ENCODE results near the gene GLTP. TPM values are rescaled to one million over a fixed set of nuclear protein-coding genes. Genes with fewer than 3 reads are reported as not detected.

GLTP gene
- total RNA-seq, 1 experiment from 2014 or later, result 15.5 TPM

- no peaks in the 10 kb centered on the region for H3K36me3 Mint-ChIP-seq (ENCODE audit: insufficient read depth in 1 of 3, low read depth in 3 of 3)
These were observed 58.4 kb downstream of the GLTP start for GRCh38 chr12:109821968-109822367.

More at GRCh38 chr12:109821968-109822367, 58.4 kb downstream of the GLTP start:
- Histone ChIP-seq H4K8ac (replicated peaks; ENCODE audit: insufficient read length, low read depth, low read length) (no peak overlapping the region), H3K4me2 (ENCODE audit: insufficient read depth, insufficient read length, low read length) (no peak overlapping the region), H3K23ac (ENCODE audit: insufficient read length, low read depth, low read length) (no peak overlapping the region), H3K4ac (ENCODE audit: low read depth, low read length) (no peak overlapping the region), H4K5ac (ENCODE audit: insufficient read length, low read depth, low read length) (no peak overlapping the region), H3K23me2 (ENCODE audit: insufficient read length, low read depth, low read length, poor library complexity, severe bottlenecking) (no peaks in the 10 kb centered on the region), H3K9ac (ENCODE audit: extremely low read depth, insufficient read length, low read length) (no peak overlapping the region), H3K79me2 (ENCODE audit: insufficient read depth, low read length) (no peaks in the 10 kb centered on the region), H3K56ac (ENCODE audit: insufficient read length, low read depth, low read length) (no peak overlapping the region), H2BK15ac (ENCODE audit: low read depth, low read length) (no peak overlapping the region), H2AK5ac (ENCODE audit: insufficient read length, low read length) (no peak overlapping the region), H3K27me3 (ENCODE audit: insufficient read depth, low read length) (no peaks in the 10 kb centered on the region), H3K79me1 (ENCODE audit: insufficient read depth, low read depth, low read length, poor library complexity, severe bottlenecking) (no peaks in the 10 kb centered on the region), H2BK12ac (ENCODE audit: insufficient read length, low read depth, low read length) (no peak overlapping the region), H4K91ac (ENCODE audit: insufficient read length, low read depth, low read length) (no peak overlapping the region), H2BK20ac (ENCODE audit: low read depth, low read length, poor library complexity, severe bottlenecking) (no peak overlapping the region), H3K4me1 (ENCODE audit: insufficient read depth, low read length) (no peaks in the 10 kb centered on the region), H3T11ph (ENCODE audit: low read length) (no peak overlapping the region), H2BK120ac (ENCODE audit: low read depth, low read length, poor library complexity, severe bottlenecking) (no peak overlapping the region), H2BK5ac (ENCODE audit: insufficient read length, low read length) (no peak overlapping the region), H3K27ac (ENCODE audit: insufficient read length, low read depth, low read length) (no peak overlapping the region), H4K20me1 (ENCODE audit: control insufficient read depth, insufficient read depth, insufficient read length) (peaks cover 2% of the 10 kb centered on the region), H3K14ac (ENCODE audit: insufficient read depth, low read length) (no peak overlapping the region), H3K9me3 (ENCODE audit: control insufficient read depth, low read depth, low read length) (no peaks in the 10 kb centered on the region), H3K18ac (ENCODE audit: insufficient read length, low read depth, low read length) (no peak overlapping the region), H2AFZ (ENCODE audit: low read length) (no peak overlapping the region)
- no peaks in the 10 kb centered on the region for H3K9me3 Mint-ChIP-seq
- TF ChIP-seq CTCF (conservative IDR thresholded peaks at IDR 0.05), result no peak
- no peak overlapping the region for H3K4me3 Mint-ChIP-seq
- no peak for DNase-seq
- H3K27ac Mint-ChIP-seq, result peak overlapping the region in 1 of 3 experiments; percentile 28; a peak in 1 of 7 replicates
- peaks cover 15 to 20% of the 10 kb centered on the region in 2 experiments for H3K4me1 Mint-ChIP-seq
- H3K27me3 Mint-ChIP-seq (ENCODE audit: low read depth), result no peaks in the 10 kb centered on the region

Measured in H9 (cell line).